SK-N-SH treated with all-trans-retinoic acid at 6 μM for 48 hours (cell line): ENCODE data around the gene UBE4B.

ENCODE experiments used
- ATAC-seq: fragments of 200-7000 bp; cut with Tn5 transposase; 3 replicates; pipeline ENCODE4 v1.9.1; 2020; ENCODE audit warnings: mild to moderate bottlenecking, moderate library complexity
- ARNTL ChIP-seq: fragments of 450-650 bp; formaldehyde crosslinking; IDR thresholded peaks from 2 replicates; pipeline ENCODE4 v1.5.0; 2020; ENCODE audit warnings: low read depth, mild to moderate bottlenecking, moderate library complexity, borderline replicate concordance
- BACH2 ChIP-seq: fragments of 250-450 bp; sonication (Bioruptor Pico); IDR thresholded peaks from 2 replicates; pipeline ENCODE4 v1.9.0; 2021; ENCODE audit warnings: mild to moderate bottlenecking, borderline replicate concordance
- CREB5 ChIP-seq: fragments of 250-450 bp; sonication (Bioruptor Pico); IDR thresholded peaks from 2 replicates; pipeline ENCODE4 v1.5.1; 2020; ENCODE audit warnings: low read depth, mild to moderate bottlenecking, moderate library complexity
- CSDC2 ChIP-seq: fragments of 250-450 bp; sonication (Bioruptor Pico); IDR thresholded peaks from 2 replicates; pipeline ENCODE4 v1.5.0; 2020; ENCODE audit warnings: mild to moderate bottlenecking, moderate library complexity
- ESRRG ChIP-seq: fragments of 250-450 bp; sonication (Bioruptor Pico); IDR thresholded peaks from 2 replicates; pipeline ENCODE4 v1.6.1; 2021; ENCODE audit warnings: mild to moderate bottlenecking
- GLIS3 ChIP-seq: fragments of 250-450 bp; sonication (Bioruptor Pico); IDR thresholded peaks from 2 replicates; pipeline ENCODE4 v1.5.0; 2020; ENCODE audit warnings: mild to moderate bottlenecking, moderate library complexity
- ISL1 ChIP-seq: fragments of 250-450 bp; sonication (Bioruptor Pico); IDR thresholded peaks from 2 replicates; pipeline ENCODE4 v2.1.2; 2022; ENCODE audit warnings: mild to moderate bottlenecking, moderate library complexity
- OSR1 ChIP-seq: fragments of 250-450 bp; sonication (Bioruptor Pico); IDR thresholded peaks from 2 replicates; pipeline ENCODE4 v1.8.0; 2022; ENCODE audit warnings: moderate library complexity, mild to moderate bottlenecking, inconsistent platforms
- POU6F1 ChIP-seq: fragments of 250-450 bp; sonication (Bioruptor Pico); IDR thresholded peaks from 2 replicates; pipeline ENCODE4 v1.8.0; 2021; ENCODE audit warnings: low read depth, mild to moderate bottlenecking, moderate library complexity, borderline replicate concordance
- PPARA ChIP-seq: fragments of 250-450 bp; sonication (Bioruptor Pico); IDR thresholded peaks from 2 replicates; pipeline ENCODE4 v1.5.0; 2020; ENCODE audit warnings: mild to moderate bottlenecking, borderline replicate concordance
- RARB ChIP-seq: fragments of 250-450 bp; sonication (Bioruptor Pico); IDR thresholded peaks from 2 replicates; pipeline ENCODE4 v1.8.0; 2021; ENCODE audit warnings: mild to moderate bottlenecking, moderate library complexity
- SNAI2 ChIP-seq: fragments of 250-450 bp; sonication (Bioruptor Pico); IDR thresholded peaks from 2 replicates; pipeline ENCODE4 v1.5.0; 2020; ENCODE audit warnings: mild to moderate bottlenecking, moderate library complexity
- TCF4 ChIP-seq: fragments of 250-450 bp; sonication (Bioruptor Pico); IDR thresholded peaks from 2 replicates; pipeline ENCODE4 v1.8.0; 2021; ENCODE audit warnings: mild to moderate bottlenecking, moderate library complexity, borderline replicate concordance
- TOX ChIP-seq: fragments of 250-450 bp; sonication (Bioruptor Pico); IDR thresholded peaks from 2 replicates; pipeline ENCODE4 v1.8.0; 2021; ENCODE audit warnings: mild to moderate bottlenecking, moderate library complexity, borderline replicate concordance
- ZC3H10 ChIP-seq: fragments of 250-450 bp; sonication (Bioruptor Pico); IDR thresholded peaks from 2 replicates; pipeline ENCODE4 v1.5.1; 2021; ENCODE audit warnings: mild to moderate bottlenecking, moderate library complexity
- ZFP3 ChIP-seq: fragments of 250-450 bp; sonication (Bioruptor Pico); IDR thresholded peaks from 2 replicates; pipeline ENCODE4 v1.5.0; 2020; ENCODE audit warnings: mild to moderate bottlenecking, moderate library complexity
- ZFP30 ChIP-seq: fragments of 450-650 bp; formaldehyde crosslinking; IDR thresholded peaks from 2 replicates; pipeline ENCODE4 v1.5.0; 2022; ENCODE audit warnings: mild to moderate bottlenecking, moderate library complexity
- ZNF565 ChIP-seq: fragments of 450-650 bp; formaldehyde crosslinking; conservative IDR thresholded peaks from 2 replicates; pipeline ENCODE4 v1.5.0; 2020; ENCODE audit warnings: low read depth, mild to moderate bottlenecking, moderate library complexity
- ZNF70 ChIP-seq: fragments of 450-650 bp; formaldehyde crosslinking; IDR thresholded peaks from 2 replicates; pipeline ENCODE4 v1.5.0; 2020; ENCODE audit warnings: mild to moderate bottlenecking, moderate library complexity
- ZNF8 ChIP-seq: fragments of 450-650 bp; formaldehyde crosslinking; IDR thresholded peaks from 2 replicates; pipeline ENCODE4 v1.5.0; 2020; ENCODE audit warnings: mild to moderate bottlenecking, moderate library complexity
- TF ChIP-seq, protein P1 (sequence below): fragments of 250-450 bp; sonication (Bioruptor Pico); IDR thresholded peaks from 2 replicates; pipeline ENCODE4 v1.5.0; 2020; ENCODE audit warnings: mild to moderate bottlenecking, moderate library complexity
- TF ChIP-seq, protein P2 (sequence below): fragments of 250-450 bp; sonication (Bioruptor Pico); IDR thresholded peaks from 2 replicates; pipeline ENCODE4 v1.5.1; 2021; ENCODE audit warnings: mild to moderate bottlenecking, moderate library complexity

Gene UBE4B

GRCh38 chr1:10140981-10141380 is 108.2 kb downstream of the UBE4B start:
- no peak for ATAC-seq
- TF ChIP-seq PPARA: no peak
- TF ChIP-seq, protein P1, sequence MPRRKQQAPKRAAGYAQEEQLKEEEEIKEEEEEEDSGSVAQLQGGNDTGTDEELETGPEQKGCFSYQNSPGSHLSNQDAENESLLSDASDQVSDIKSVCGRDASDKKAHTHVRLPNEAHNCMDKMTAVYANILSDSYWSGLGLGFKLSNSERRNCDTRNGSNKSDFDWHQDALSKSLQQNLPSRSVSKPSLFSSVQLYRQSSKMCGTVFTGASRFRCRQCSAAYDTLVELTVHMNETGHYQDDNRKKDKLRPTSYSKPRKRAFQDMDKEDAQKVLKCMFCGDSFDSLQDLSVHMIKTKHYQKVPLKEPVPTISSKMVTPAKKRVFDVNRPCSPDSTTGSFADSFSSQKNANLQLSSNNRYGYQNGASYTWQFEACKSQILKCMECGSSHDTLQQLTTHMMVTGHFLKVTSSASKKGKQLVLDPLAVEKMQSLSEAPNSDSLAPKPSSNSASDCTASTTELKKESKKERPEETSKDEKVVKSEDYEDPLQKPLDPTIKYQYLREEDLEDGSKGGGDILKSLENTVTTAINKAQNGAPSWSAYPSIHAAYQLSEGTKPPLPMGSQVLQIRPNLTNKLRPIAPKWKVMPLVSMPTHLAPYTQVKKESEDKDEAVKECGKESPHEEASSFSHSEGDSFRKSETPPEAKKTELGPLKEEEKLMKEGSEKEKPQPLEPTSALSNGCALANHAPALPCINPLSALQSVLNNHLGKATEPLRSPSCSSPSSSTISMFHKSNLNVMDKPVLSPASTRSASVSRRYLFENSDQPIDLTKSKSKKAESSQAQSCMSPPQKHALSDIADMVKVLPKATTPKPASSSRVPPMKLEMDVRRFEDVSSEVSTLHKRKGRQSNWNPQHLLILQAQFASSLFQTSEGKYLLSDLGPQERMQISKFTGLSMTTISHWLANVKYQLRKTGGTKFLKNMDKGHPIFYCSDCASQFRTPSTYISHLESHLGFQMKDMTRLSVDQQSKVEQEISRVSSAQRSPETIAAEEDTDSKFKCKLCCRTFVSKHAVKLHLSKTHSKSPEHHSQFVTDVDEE: no peak
- no peak for TF ChIP-seq TCF4 (CRISPR knock-in tag)
- TF ChIP-seq TOX (CRISPR knock-in tag): no peak
- no peak for TF ChIP-seq ZFP3
- TF ChIP-seq GLIS3 (CRISPR knock-in tag): no peak
- TF ChIP-seq ISL1 (CRISPR knock-in tag): no peak
- no peak for TF ChIP-seq CSDC2
- TF ChIP-seq POU6F1 (CRISPR knock-in tag): no peak
- no peak for TF ChIP-seq ZFP30 (CRISPR knock-in tag)
- TF ChIP-seq CREB5 (CRISPR knock-in tag): no peak
- TF ChIP-seq ZNF70: no peak
- TF ChIP-seq, protein P2, sequence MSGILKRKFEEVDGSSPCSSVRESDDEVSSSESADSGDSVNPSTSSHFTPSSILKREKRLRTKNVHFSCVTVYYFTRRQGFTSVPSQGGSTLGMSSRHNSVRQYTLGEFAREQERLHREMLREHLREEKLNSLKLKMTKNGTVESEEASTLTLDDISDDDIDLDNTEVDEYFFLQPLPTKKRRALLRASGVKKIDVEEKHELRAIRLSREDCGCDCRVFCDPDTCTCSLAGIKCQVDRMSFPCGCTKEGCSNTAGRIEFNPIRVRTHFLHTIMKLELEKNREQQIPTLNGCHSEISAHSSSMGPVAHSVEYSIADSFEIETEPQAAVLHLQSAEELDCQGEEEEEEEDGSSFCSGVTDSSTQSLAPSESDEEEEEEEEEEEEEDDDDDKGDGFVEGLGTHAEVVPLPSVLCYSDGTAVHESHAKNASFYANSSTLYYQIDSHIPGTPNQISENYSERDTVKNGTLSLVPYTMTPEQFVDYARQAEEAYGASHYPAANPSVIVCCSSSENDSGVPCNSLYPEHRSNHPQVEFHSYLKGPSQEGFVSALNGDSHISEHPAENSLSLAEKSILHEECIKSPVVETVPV (CRISPR knock-in tag): no peak
- no peak for TF ChIP-seq ZNF8 (CRISPR knock-in tag)
- no peak for TF ChIP-seq RARB
- no peak for TF ChIP-seq ESRRG (CRISPR knock-in tag)
- TF ChIP-seq BACH2: no peak
- TF ChIP-seq SNAI2 (CRISPR knock-in tag): no peak

DNA sequence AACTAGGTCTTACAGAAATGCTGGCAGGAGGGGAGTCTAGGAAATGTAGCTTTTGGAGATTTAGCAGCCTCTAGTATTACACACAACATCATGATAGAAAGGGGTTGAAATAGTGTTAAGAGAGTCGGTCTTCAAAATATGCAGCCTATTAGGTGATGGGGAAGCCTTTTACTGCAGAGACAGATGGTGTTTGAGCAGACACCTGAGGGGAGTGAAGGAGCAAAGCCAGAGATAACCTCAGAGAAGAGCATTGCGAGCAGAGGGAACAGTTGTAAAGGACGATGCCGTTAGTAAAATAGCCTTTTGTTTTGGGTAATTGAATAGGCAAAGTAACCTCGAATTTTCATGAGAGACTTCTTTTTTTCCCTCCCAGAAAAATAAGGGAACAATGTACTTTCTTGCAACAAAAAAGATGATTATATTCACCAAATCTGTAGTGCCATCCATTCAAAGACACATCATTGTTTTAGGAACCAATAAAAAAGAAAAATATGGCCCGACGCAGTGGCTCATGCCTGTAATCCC is 111.3 kb downstream of the UBE4B start:
- ATAC-seq: no peak
- TF ChIP-seq, protein P2 (CRISPR knock-in tag): no peak
- TF ChIP-seq SNAI2 (CRISPR knock-in tag): no peak
- no peak for TF ChIP-seq RARB
- TF ChIP-seq OSR1 (CRISPR knock-in tag): no peak
- TF ChIP-seq CREB5 (CRISPR knock-in tag): no peak
- no peak for TF ChIP-seq ZFP30 (CRISPR knock-in tag)
- no peak for TF ChIP-seq BACH2
- TF ChIP-seq ISL1 (CRISPR knock-in tag): no peak
- no peak for TF ChIP-seq ZC3H10
- no peak for TF ChIP-seq ZNF70
- TF ChIP-seq ZFP3: no peak
- TF ChIP-seq, protein P1: no peak
- no peak for TF ChIP-seq ESRRG (CRISPR knock-in tag)
- no peak for TF ChIP-seq CSDC2
- TF ChIP-seq ZNF565 (CRISPR knock-in tag): no peak
- no peak for TF ChIP-seq ARNTL (CRISPR knock-in tag)
- TF ChIP-seq TCF4 (CRISPR knock-in tag): no peak
- TF ChIP-seq GLIS3 (CRISPR knock-in tag): no peak
- no peak for TF ChIP-seq PPARA
